NCI-H2227 (cell line): ENCODE results near the gene SLC7A4.
"Not testable (repeated sequence)": the region's sequence is repeated elsewhere in the genome, so short reads cannot be mapped to it uniquely, and the experiment has no call there.

Source experiments
- DNase-seq: peaks from one replicate; lab custom pipeline; 2025; ENCODE audit not compliant: unreplicated experiment; lab: John Stamatoyannopoulos, UW

Gene SLC7A4

GRCh38 chr22:21043860-21044535 lies 11.6 kb upstream of the SLC7A4 start:
- no peak for DNase-seq

GRCh38 chr22:21042978-21043859 lies 10.9 kb upstream of the SLC7A4 start:
- DNase-seq, result no peak

GRCh38 chr22:21041937-21042336 lies 9.6 kb upstream of the SLC7A4 start:
- no peak for DNase-seq

GRCh38 chr22:21039158-21039557 lies 6.8 kb upstream of the SLC7A4 start:
- DNase-seq, result not testable (repeated sequence)

GRCh38 chr22:21038405-21038804 lies 6.0 kb upstream of the SLC7A4 start:
- no peak for DNase-seq

GRCh38 chr22:21034989-21035388 lies 2.6 kb upstream of the SLC7A4 start:
- no peak for DNase-seq

- DNase-seq, result no peak
These were observed 1.5 kb upstream of the SLC7A4 start for GRCh38 chr22:21033895-21034294.

GRCh38 chr22:21032868-21033688 lies 717 bp upstream of the SLC7A4 start:
- DNase-seq, result no peak

- no peak for DNase-seq
These were observed 770 bp downstream of the SLC7A4 start for GRCh38 chr22:21031545-21032036.

- no peak for DNase-seq
These were observed 1.5 kb downstream of the SLC7A4 start for GRCh38 chr22:21030621-21031544.

- DNase-seq, result no peak
These were observed 2.3 kb downstream of the SLC7A4 start for GRCh38 chr22:21030032-21030431.

GRCh38 chr22:21029486-21030025 lies 2.8 kb downstream of the SLC7A4 start:
- no peak for DNase-seq

GRCh38 chr22:21028277-21029251 lies 3.8 kb downstream of the SLC7A4 start:
- no peak for DNase-seq

GRCh38 chr22:21026783-21027692 lies 5.3 kb downstream of the SLC7A4 start:
- DNase-seq, result no peak

GRCh38 chr22:21025763-21026755 lies 6.3 kb downstream of the SLC7A4 start:
- DNase-seq, result no peak

GRCh38 chr22:21025266-21025665 lies 7.1 kb downstream of the SLC7A4 start:
- DNase-seq, result no peak
